Stimulated activated CD4-positive, alpha-beta T cell treated with anti-CD3 and anti-CD28 coated beads, Interleukin-4, amount 100 ng/mL, for 24 hours (primary cell): ENCODE measurements around the gene ETFBKMT.
"Not testable (repeated sequence)": the region's sequence is repeated elsewhere in the genome, so short reads cannot be mapped to it uniquely, and the experiment has no call there.

Experiments
- DNase-seq: peaks from one replicate; pipeline ENCODE4 v3.0.0-alpha.2; 2020

The ETFBKMT gene

GRCh38 chr12:31658471-31659086 lies 909 bp upstream of the ETFBKMT start:
- no peak for DNase-seq

GRCh38 chr12:31662176-31662849 lies 2.8 kb downstream of the ETFBKMT start:
- DNase-seq: no peak

- no peak for DNase-seq
Measured at GRCh38 chr12:31663576-31663975, 4.1 kb downstream of the ETFBKMT start.

GRCh38 chr12:31664038-31664437 lies 4.5 kb downstream of the ETFBKMT start:
- no peak for DNase-seq

GRCh38 chr12:31669020-31669419 lies 9.5 kb downstream of the ETFBKMT start:
- DNase-seq: no peak

- DNase-seq: not testable (repeated sequence)
Measured at GRCh38 chr12:31669582-31669981, 10.1 kb downstream of the ETFBKMT start.

- no peak for DNase-seq
Measured at GRCh38 chr12:31672521-31672920, 13.0 kb downstream of the ETFBKMT start.

- DNase-seq: peak; percentile 76
Measured at GRCh38 chr12:31682136-31682962, 22.9 kb downstream of the ETFBKMT start.

GRCh38 chr12:31685801-31686200 lies 26.3 kb downstream of the ETFBKMT start:
- no peak for DNase-seq

GRCh38 chr12:31687101-31687527 lies 27.6 kb downstream of the ETFBKMT start:
- no peak for DNase-seq

GRCh38 chr12:31689921-31690320 lies 30.4 kb downstream of the ETFBKMT start:
- not testable (repeated sequence) for DNase-seq

GRCh38 chr12:31702047-31702446 lies 42.6 kb downstream of the ETFBKMT start:
- DNase-seq: no peak

- DNase-seq: no peak
Measured at GRCh38 chr12:31705621-31706020, 46.1 kb downstream of the ETFBKMT start.

- not testable (repeated sequence) for DNase-seq
Measured at GRCh38 chr12:31708118-31708517, 48.6 kb downstream of the ETFBKMT start.

GRCh38 chr12:31710021-31710818 lies 50.7 kb downstream of the ETFBKMT start:
- DNase-seq: no peak

- DNase-seq: no peak
Measured at GRCh38 chr12:31712877-31713276, 53.4 kb downstream of the ETFBKMT start.

GRCh38 chr12:31714406-31715271 lies 55.2 kb downstream of the ETFBKMT start:
- DNase-seq: no peak

GRCh38 chr12:31715283-31715825 lies 55.9 kb downstream of the ETFBKMT start:
- DNase-seq: no peak

GRCh38 chr12:31716998-31717397 lies 57.5 kb downstream of the ETFBKMT start:
- DNase-seq: not testable (repeated sequence)

GRCh38 chr12:31718542-31719198 lies 59.2 kb downstream of the ETFBKMT start:
- not testable (repeated sequence) for DNase-seq

GRCh38 chr12:31722580-31722979 lies 63.1 kb downstream of the ETFBKMT start:
- DNase-seq: no peak
